T47D (cell line): Measurements from ENCODE around the gene ETV2.

Experiments
- DNase-seq, 2 experiments: peaks; one replicate each; pipeline versions ENCODE4 v3.0.0 to v3.0.0-alpha.2; 2011 to 2012; ENCODE audit warnings: low read depth in 1 of 2, low spot score in 1 of 2
- JUND ChIP-seq: IDR thresholded peaks from 2 replicates; pipeline ENCODE4 v1.6.1; 2012; ENCODE audit warnings: low read depth
- in situ Hi-C: cut with HindIII; loops from 2 replicates; pipeline ENCODE4 v1.10.0; 2016; ENCODE audit warnings: low sequenced_read_pairs, low pct_unique_long_range_greater_than_20kb

ETV2 gene

GRCh38 chr19:35612559-35613321 lies 28.8 kb upstream of the ETV2 start, which contains the start of gene HAUS5:
HAUS5 (plus strand) TSS chr19:35612735; CDS start chr19:35612795, 60 bp downstream.
- in situ Hi-C loops, result no loop called here
- DNase-seq, result peak; percentile 59 to 93
- no peak for TF ChIP-seq JUND

GRCh38 chr19:35613574-35613973 lies 28.0 kb upstream of the ETV2 start:
- no peak for TF ChIP-seq JUND
- in situ Hi-C loops, result no loop called here
- no peak for DNase-seq

- TF ChIP-seq JUND, result no peak
- DNase-seq, result no peak
- in situ Hi-C loops, result no loop called here
Observed at GRCh38 chr19:35615036-35615435, 26.5 kb upstream of the ETV2 start.

GRCh38 chr19:35618857-35619256 lies 22.7 kb upstream of the ETV2 start:
- no peak for TF ChIP-seq JUND
- in situ Hi-C loops, result no loop called here
- no peak for DNase-seq

- in situ Hi-C loops, result no loop called here
- no peak for DNase-seq
- no peak for TF ChIP-seq JUND
Observed at GRCh38 chr19:35619290-35619923, 22.1 kb upstream of the ETV2 start.

GRCh38 chr19:35620001-35620400 lies 21.5 kb upstream of the ETV2 start:
- no peak for DNase-seq
- in situ Hi-C loops, result no loop called here

GRCh38 chr19:35621708-35622107 lies 19.8 kb upstream of the ETV2 start:
- in situ Hi-C loops, result no loop called here
- TF ChIP-seq JUND, result no peak
- DNase-seq, result no peak

More at GRCh38 chr19:35620001-35620400, 21.5 kb upstream of the ETV2 start:
- no peak for TF ChIP-seq JUND

- TF ChIP-seq JUND, result no peak
- no peak for DNase-seq
- in situ Hi-C loops, result no loop called here
Observed at GRCh38 chr19:35622750-35623149, 18.8 kb upstream of the ETV2 start.

- in situ Hi-C loops, result no loop called here
Observed at GRCh38 chr19:35623327-35624010, 18.1 kb upstream of the ETV2 start.

GRCh38 chr19:35628264-35628564 lies 13.3 kb upstream of the ETV2 start:
- DNase-seq, result no peak
- no peak for TF ChIP-seq JUND
- in situ Hi-C loops, result no loop called here

More at GRCh38 chr19:35623327-35624010, 18.1 kb upstream of the ETV2 start:
- no peak for TF ChIP-seq JUND
- DNase-seq, result no peak

- peak; percentile 96 to 99 for DNase-seq
- no peak for TF ChIP-seq JUND
- in situ Hi-C loops, result no loop called here
Observed at GRCh38 chr19:35628565-35629331, 12.8 kb upstream of the ETV2 start, which contains the start of gene RBM42. RBM42 (plus strand) TSS chr19:35629036; CDS start chr19:35629154, 118 bp downstream.

GRCh38 chr19:35629332-35629633 lies 12.3 kb upstream of the ETV2 start:
- in situ Hi-C loops, result no loop called here
- DNase-seq, result no peak
- no peak for TF ChIP-seq JUND
